ENCODE data around the gene TRIM47. TPM values are rescaled to one million over a fixed set of nuclear protein-coding genes. Genes with fewer than 3 reads are reported as not detected.

The TRIM47 gene
- total and polyA plus RNA-seq, 2 of the 13 experiments (the other 11 are each of a cell fraction or from before 2014, with no cell fraction given) = 33.5 to 82.0 TPM

DNA sequence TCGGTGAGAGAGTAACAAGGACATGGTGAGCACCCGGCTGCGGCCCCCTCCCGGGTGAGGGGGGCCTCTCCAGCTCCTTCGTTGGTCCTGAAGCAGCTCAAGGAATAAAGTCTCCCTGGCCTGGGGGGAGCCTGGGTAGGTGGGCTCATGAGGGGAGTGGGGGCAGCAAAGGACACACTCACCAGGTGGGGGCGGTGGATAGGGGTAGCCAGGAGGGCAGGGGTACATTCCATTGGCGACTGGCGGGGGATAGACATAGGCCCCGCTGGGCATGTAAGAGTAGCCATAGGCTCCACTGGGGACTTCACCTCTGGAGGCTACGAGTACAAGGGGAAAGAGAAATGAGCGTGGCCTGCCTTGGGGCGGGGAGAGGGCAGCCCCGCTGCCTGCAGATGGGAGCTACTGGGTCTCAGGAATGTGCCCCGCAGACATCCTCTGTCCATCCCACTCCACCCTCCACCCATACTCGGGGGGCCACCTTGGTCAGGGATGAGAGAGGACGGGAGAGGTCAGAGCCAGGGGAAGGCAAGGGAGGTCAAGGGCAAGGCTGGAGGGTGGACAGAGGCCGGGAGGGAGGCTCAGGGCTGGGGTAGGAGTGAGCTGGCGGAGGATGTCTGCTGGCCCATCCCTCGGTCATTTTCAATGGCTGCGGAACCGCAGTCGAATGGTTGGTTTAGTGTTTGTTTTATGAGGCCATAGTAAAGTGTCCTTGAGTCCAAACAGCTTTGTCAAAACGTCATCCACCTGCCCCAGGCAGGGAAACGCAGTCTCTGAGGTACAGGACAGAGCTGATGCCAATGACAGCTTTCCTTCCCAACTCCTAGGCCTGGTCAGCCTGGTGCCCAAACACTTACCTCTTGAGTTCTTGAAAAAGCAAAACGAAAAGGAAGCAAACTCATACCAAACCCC lies 30.5 kb downstream of the TRIM47 start (continued):
- TF ChIP-seq ZBTB7A (CRISPR knock-in tag; IDR thresholded peaks at IDR 0.05) (0 out of 2 replicates have a peak, but pooled peaks have one; percentile 32), AHR (CRISPR knock-in tag; IDR thresholded peaks at IDR 0.05) (0 out of 2 replicates have a peak, but pooled peaks have one; percentile 21), ZNF569 (CRISPR knock-in tag; IDR thresholded peaks at IDR 0.05; ENCODE audit: borderline replicate concordance) (no peak), ESRRA (CRISPR knock-in tag; IDR thresholded peaks at IDR 0.05; ENCODE audit: low read depth) (0 out of 2 replicates have a peak, but pooled peaks have one; percentile 4), ZNF781 (CRISPR knock-in tag; IDR thresholded peaks at IDR 0.05; ENCODE audit: borderline replicate concordance, not compliant biosample characterization) (peak; percentile 46)
- TF ChIP-seq, protein P1, sequence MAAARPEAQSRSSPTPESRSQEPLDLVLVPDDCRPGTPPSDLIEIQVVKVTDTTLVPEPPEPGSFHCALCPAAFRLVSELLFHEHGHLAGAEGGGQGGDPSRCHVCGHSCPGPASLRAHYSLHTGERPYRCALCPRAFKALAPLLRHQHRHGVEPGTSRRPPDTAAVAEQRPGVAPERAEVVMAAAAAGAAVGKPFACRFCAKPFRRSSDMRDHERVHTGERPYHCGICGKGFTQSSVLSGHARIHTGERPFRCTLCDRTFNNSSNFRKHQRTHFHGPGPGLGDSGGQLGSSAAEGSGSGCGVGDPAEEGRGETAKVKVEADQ (CRISPR knock-in tag; IDR thresholded peaks at IDR 0.05; ENCODE audit: borderline replicate concordance) = 0 out of 2 replicates have a peak, but pooled peaks have one; percentile 30
- TF ChIP-seq, protein P2, sequence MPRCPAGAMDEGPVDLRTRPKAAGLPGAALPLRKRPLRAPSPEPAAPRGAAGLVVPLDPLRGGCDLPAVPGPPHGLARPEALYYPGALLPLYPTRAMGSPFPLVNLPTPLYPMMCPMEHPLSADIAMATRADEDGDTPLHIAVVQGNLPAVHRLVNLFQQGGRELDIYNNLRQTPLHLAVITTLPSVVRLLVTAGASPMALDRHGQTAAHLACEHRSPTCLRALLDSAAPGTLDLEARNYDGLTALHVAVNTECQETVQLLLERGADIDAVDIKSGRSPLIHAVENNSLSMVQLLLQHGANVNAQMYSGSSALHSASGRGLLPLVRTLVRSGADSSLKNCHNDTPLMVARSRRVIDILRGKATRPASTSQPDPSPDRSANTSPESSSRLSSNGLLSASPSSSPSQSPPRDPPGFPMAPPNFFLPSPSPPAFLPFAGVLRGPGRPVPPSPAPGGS (CRISPR knock-in tag; IDR thresholded peaks at IDR 0.05) = 0 out of 2 replicates have a peak, but pooled peaks have one; percentile 2

Data from HepG2 (cell line).